ENCODE results near the gene STXBP6.

- TF ChIP-seq CTCF (IDR thresholded peaks at IDR 0.05; ENCODE audit: insufficient read depth, low read depth, low read length) (no peak), EZH2 (IDR thresholded peaks at IDR 0.05; ENCODE audit: insufficient read depth, low read length) (no peak)
Measured at GRCh38 chr14:24992624-24993360, 57.2 kb downstream of the STXBP6 start.

Data from astrocyte (in vitro differentiated cells and primary cell).